KMS-11 (cell line): ENCODE results near the gene ZNF526.

Experiments
- H2AFZ ChIP-seq: fragments of 200-600 bp; sonication (generic); 2 replicates; pipeline ENCODE4 v1.6.1; 2016; ENCODE audit warnings: antibody characterized with exemption, mixed run types, low read depth
- H3K27ac ChIP-seq: fragments of 200-600 bp; sonication (generic); 2 replicates; pipeline ENCODE4 v1.6.1; 2016; ENCODE audit warnings: mild to moderate bottlenecking, mixed run types
- H3K27me3 ChIP-seq: fragments of 200-600 bp; sonication (generic); 2 replicates; pipeline ENCODE4 v1.6.1; 2017; ENCODE audit warnings: mild to moderate bottlenecking, low read depth, mixed run types, moderate library complexity; ENCODE audit not compliant: insufficient read depth
- H3K36me3 ChIP-seq: fragments of 200-600 bp; sonication (generic); 2 replicates; pipeline ENCODE4 v1.6.1; 2017; ENCODE audit warnings: mild to moderate bottlenecking, mixed run types; ENCODE audit not compliant: insufficient read depth
- H3K4me1 ChIP-seq: fragments of 200-600 bp; sonication (generic); 2 replicates; pipeline ENCODE4 v1.6.1; 2016; ENCODE audit warnings: mild to moderate bottlenecking, low read depth, mixed run types; ENCODE audit not compliant: poor library complexity, severe bottlenecking
- H3K4me2 ChIP-seq: fragments of 200-600 bp; sonication (generic); 2 replicates; pipeline ENCODE4 v1.7.0; 2016; ENCODE audit warnings: mild to moderate bottlenecking, mixed run types
- H3K4me3 ChIP-seq: fragments of 200-600 bp; sonication (generic); IDR thresholded peaks from 2 replicates; pipeline ENCODE4 v1.6.1; 2017; ENCODE audit warnings: low read depth, low read length, mixed read lengths; ENCODE audit not compliant: insufficient read depth
- H3K79me2 ChIP-seq: fragments of 200-600 bp; sonication (generic); 2 replicates; pipeline ENCODE4 v1.6.1; 2016; ENCODE audit warnings: low read depth, mixed run types; ENCODE audit not compliant: insufficient read depth
- H3K9ac ChIP-seq: fragments of 200-600 bp; sonication (generic); 2 replicates; pipeline ENCODE4 v1.6.1; 2016; ENCODE audit warnings: mild to moderate bottlenecking, mixed run types
- H4K20me1 ChIP-seq: fragments of 200-600 bp; sonication (generic); 2 replicates; pipeline ENCODE4 v1.6.1; 2016; ENCODE audit warnings: mild to moderate bottlenecking, mixed run types; ENCODE audit not compliant: insufficient read depth
- CTCF ChIP-seq: fragments of 200-600 bp; sonication (generic); conservative IDR thresholded peaks from 2 replicates; pipeline ENCODE4 v1.6.1; 2017; ENCODE audit warnings: low read depth, mild to moderate bottlenecking, antibody characterized with exemption, low read length, moderate library complexity, mixed read lengths

Gene ZNF526

GRCh38 chr19:42219812-42220750 lies at the start of gene ZNF526:
Gene ZNF526 (plus strand): TSS chr19:42220312. CDS start chr19:42224404, 4,092 bp downstream.
- no peaks in the 10 kb centered on the region for H3K27me3 ChIP-seq
- peak within 1 kb of the TSS; percentile 68 for H2AFZ ChIP-seq

GRCh38 chr19:42170715-42171114 lies 49.4 kb upstream of the ZNF526 start:
- Histone ChIP-seq H3K4me2 (no peak overlapping the region), H3K27ac (no peak overlapping the region), H3K9ac (no peak overlapping the region), H3K4me1 (no peaks in the 10 kb centered on the region), H4K20me1 (no peaks in the 10 kb centered on the region), H3K79me2 (no peaks in the 10 kb centered on the region), H3K4me3 (no peak overlapping the region), H2AFZ (no peak overlapping the region), H3K36me3 (no peaks in the 10 kb centered on the region), H3K27me3 (peaks cover 82% of the 10 kb centered on the region)
- TF ChIP-seq CTCF, result no peak

More at GRCh38 chr19:42219812-42220750, at the start of gene ZNF526:
- Histone ChIP-seq H3K4me1 (peaks cover 35% of the 10 kb centered on the region), H3K4me2 (peak within 1 kb of the TSS; percentile 94), H3K4me3 (peak within 1 kb of the TSS; percentile 87), H3K9ac (peak within 1 kb of the TSS; percentile 61; the same call in 1 of the 2 replicates), H3K27ac (peak within 1 kb of the TSS; percentile 36), H3K36me3 (no peaks in the 10 kb centered on the region; the same call in 1 of the 2 replicates), H4K20me1 (no peaks in the 10 kb centered on the region; the same call in 1 of the 2 replicates), H3K79me2 (peaks cover 52% of the 10 kb centered on the region)
- TF ChIP-seq CTCF, result no peak

GRCh38 chr19:42172261-42172660 lies 47.9 kb upstream of the ZNF526 start:
- no peak overlapping the region for H3K4me3 ChIP-seq
- peaks cover 84% of the 10 kb centered on the region for H3K27me3 ChIP-seq

GRCh38 chr19:42173695-42174094 lies 46.4 kb upstream of the ZNF526 start:
- Histone ChIP-seq H4K20me1 (no peaks in the 10 kb centered on the region), H3K79me2 (no peaks in the 10 kb centered on the region), H3K4me2 (no peak overlapping the region), H3K27ac (no peak overlapping the region), H3K36me3 (no peaks in the 10 kb centered on the region), H3K27me3 (peaks cover 85% of the 10 kb centered on the region), H3K4me3 (no peak overlapping the region), H2AFZ (no peak overlapping the region), H3K4me1 (no peaks in the 10 kb centered on the region), H3K9ac (no peak overlapping the region)
- no peak for TF ChIP-seq CTCF

More at GRCh38 chr19:42172261-42172660, 47.9 kb upstream of the ZNF526 start:
- Histone ChIP-seq H3K4me1 (no peaks in the 10 kb centered on the region), H3K36me3 (no peaks in the 10 kb centered on the region), H2AFZ (no peak overlapping the region), H3K4me2 (no peak overlapping the region), H4K20me1 (no peaks in the 10 kb centered on the region), H3K27ac (no peak overlapping the region), H3K9ac (no peak overlapping the region), H3K79me2 (no peaks in the 10 kb centered on the region)
- no peak for TF ChIP-seq CTCF
